HG03558 (cell line): ENCODE results near the gene ELN.

Experiments used
- ATAC-seq: cut with Tn5 transposase; IDR thresholded peaks from one replicate; pipeline ENCODE4 v1.9.1; 2021; ENCODE audit warnings: moderate number of reproducible peaks; ENCODE audit not compliant: unreplicated experiment; ENCODE audit errors: extremely low read depth

The ELN gene

DNA sequence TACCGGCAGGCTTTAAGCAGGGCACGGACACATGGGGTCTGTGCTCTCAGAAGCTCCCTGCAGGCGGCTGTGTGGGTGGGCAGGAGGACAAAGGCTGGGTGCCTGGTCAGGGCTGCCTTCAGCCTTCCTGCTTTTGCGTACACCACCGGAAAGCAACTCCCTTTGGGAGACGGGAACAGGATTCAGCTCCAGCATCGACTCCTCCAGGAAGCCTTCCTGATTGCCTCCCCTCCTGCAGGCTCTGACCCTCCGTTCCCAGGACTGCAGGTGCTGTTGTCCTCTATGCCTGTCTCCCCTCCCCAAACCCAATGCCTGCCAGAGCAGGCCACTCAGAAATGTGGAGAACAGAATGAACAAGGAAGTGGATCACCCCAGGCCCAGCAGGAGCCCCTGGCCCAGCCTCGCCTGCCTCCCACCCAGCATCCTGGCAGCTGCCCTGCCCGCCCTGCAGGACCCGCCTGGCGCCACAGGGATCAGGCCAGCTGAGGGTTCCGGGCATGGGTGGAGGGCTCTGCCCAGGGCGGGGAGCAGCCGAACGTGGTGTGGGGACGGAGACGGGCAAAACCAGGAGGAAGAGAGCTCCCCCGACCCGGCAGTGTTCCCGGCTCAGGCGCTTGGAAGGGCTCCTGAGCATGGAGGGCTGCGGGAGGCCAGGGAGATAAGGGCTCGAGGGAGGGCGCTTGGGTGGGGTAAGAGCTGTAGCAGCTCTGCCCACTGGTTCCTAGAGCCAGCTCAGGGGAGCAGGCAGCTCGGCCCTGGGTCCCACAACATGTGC, 6.2 kb upstream of the ELN start:
- ATAC-seq = no peak

- no peak for ATAC-seq
Observed at GRCh38 chr7:74022507-74022906, 5.5 kb upstream of the ELN start.

DNA sequence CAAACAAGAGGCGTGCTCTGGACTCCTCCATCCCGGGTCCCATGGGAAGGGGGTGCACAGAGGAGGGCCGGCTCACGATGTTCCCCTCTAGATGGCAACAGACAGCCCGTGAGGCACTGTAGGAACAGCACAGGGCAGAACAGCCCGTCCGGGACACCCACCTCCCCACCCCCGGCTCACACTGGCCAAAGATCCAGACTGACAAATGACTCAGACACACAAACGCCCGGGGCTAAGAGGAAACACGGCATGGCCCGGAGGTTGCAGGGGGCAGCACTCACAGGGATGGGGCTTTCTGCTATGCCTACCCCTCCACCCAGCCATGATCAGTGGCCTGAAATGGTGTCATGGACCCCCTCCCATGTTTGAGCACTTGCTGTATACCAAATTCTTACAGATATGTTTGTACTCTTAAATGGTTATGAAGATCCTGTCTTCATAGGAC, 4.9 kb upstream of the ELN start:
- ATAC-seq = no peak

DNA sequence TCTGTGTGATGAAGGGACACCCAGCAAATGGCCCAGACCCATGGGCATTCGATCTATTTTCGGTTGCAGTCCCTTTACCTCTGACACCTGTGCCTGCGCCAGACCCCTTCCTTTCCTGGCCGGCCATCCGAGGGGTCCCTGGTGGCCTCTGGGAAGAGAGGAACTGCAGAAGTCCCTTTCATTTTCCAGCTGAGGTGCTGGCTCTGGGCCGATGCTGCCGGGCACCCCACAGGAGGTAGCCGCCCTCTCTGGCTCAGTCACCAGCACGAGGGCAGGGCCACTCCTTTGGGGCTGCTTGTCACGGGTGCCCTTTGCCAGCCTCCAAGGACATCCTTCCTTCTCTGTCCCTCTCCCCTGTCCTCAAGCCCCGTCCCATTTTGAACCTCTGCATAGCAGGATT, 4.2 kb upstream of the ELN start:
- ATAC-seq = no peak

GRCh38 chr7:74025146-74025545, 2.8 kb upstream of the ELN start:
- ATAC-seq = no peak

- no peak for ATAC-seq
Observed at GRCh38 chr7:74025730-74026129, 2.2 kb upstream of the ELN start.

- ATAC-seq = no peak
Observed at GRCh38 chr7:74026406-74026902, 1.5 kb upstream of the ELN start.

GRCh38 chr7:74026903-74027682, 880 bp upstream of the ELN start:
- ATAC-seq = no peak

- ATAC-seq = no peak
Observed at GRCh38 chr7:74028321-74028838, 407 bp downstream of the ELN start.

DNA sequence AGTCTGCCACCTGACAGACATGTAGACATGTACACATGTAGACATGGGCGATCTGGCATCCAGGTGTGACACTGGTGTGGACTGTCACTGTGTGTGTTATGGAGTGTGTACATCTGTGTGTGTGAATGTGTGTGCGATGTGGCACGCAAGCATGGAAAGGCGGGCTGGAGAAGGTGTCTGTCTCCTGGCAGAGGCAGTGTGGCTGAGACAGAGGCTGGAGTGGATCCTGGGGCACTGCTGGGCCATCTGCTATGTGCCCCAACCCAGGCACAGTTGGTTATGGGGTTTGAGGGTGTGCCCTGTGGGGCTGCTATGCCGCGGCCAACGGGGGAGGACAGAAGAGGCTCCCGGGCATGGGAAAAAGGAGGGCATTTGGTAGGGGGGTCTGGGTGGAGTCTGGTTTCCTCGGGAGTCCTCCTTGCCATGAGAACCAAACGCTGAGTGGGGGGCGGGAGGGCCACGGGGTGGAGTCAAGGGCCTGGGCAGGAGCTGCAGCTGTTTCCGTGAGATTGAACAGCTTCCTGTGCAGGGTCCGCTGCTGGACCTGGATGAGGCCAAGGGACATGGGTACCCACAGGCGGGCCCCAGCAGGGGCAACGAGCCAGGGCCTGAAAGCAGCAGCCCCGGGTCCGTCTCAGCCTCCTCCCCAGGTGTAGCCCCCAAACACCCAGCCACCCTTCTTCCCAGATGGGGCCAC, 1.3 kb downstream of the ELN start:
- no peak for ATAC-seq

- ATAC-seq = no peak
Observed at GRCh38 chr7:74029991-74030415, 2.0 kb downstream of the ELN start.

DNA sequence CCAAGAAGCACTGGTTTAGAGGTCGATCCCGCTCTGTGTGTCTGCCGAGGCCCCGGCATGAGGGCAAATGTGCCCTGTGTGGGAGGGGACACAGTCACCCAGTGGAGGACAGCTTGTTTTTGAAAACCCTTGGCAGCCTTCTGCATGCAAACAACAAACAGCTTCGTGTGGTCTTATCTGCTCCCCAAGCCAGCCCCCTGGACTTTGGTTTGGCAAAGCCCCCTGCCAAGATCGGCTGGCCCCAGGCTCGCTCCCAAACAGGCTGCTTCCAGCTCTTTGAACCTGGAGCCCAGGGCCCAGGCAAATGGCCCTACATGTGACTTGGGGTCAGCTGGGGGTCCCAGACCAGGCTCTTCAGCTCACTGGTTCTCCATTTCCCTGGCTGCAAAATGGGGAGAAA, 2.9 kb downstream of the ELN start:
- ATAC-seq = no peak

GRCh38 chr7:74031403-74032190, 3.6 kb downstream of the ELN start:
- ATAC-seq = no peak

- ATAC-seq = no peak
Observed at GRCh38 chr7:74032191-74032490, 4.2 kb downstream of the ELN start.

GRCh38 chr7:74032624-74033371, 4.8 kb downstream of the ELN start:
- no peak for ATAC-seq

- ATAC-seq = no peak
Observed at GRCh38 chr7:74033372-74034311, 5.7 kb downstream of the ELN start.

- ATAC-seq = no peak
Observed at GRCh38 chr7:74037609-74038008, 9.6 kb downstream of the ELN start.

DNA sequence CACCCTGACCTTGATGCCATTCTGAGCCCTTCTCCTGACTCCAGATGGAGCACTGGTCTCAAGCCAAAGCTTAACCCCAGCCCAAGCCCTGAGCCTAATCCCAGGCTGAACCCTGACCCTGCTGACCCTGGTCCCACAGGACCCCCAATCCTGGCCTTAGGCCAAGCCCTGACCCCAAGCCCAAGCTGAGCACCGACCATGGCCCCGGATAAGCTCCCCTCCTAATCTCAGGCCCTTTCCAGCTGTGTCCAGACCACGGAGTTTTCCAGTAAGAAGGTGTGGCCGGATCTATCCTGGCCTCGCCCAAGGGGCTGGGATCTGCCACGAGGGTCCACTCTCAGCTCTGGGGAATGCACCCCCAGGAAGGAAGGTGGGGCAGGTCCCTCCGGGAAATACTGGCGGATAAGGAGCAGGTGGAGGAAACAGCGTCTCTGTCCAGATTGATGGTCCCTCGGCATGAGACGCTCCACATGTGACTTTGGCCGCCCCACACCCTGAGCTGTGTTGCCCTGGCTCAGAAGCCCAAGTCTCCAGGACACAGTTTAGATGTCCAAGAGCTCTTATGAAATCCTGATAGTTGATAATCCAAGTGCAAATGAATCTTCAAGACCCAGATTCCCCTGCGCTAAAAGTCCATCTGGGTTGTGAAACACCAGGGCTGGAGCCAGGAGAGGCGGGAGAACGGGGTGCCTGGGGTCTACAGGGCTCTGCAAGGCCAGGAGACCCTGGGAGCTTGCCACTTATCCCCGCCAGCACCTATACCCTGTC, 10.4 kb downstream of the ELN start:
- no peak for ATAC-seq
